Measurements from ENCODE around the gene MS4A18. TPM values are rescaled to one million over a fixed set of nuclear protein-coding genes. Genes with fewer than 3 reads are reported as not detected.
A peak's percentile ranks its signal among the peaks of the same experiment; 100 is the strongest.

Gene MS4A18
- total RNA-seq, 1 donor from 2014 or later: not detected

GRCh38 chr11:60781286-60781980 lies 56.9 kb downstream of the MS4A18 start:
- intact Hi-C loops (cut with DNase I): no loop called here

GRCh38 chr11:60781981-60782316 lies 57.4 kb downstream of the MS4A18 start:
- ATAC-seq: no peak
- DNase-seq (ENCODE audit: missing footprints): no peak
- intact Hi-C loops (cut with DNase I): no loop called here

More at GRCh38 chr11:60781286-60781980, 56.9 kb downstream of the MS4A18 start:
- DNase-seq (ENCODE audit: missing footprints): no peak
- ATAC-seq: no peak

- no peak for DNase-seq (ENCODE audit: missing footprints)
- intact Hi-C loops (cut with DNase I): no loop called here
- no peak for ATAC-seq
Observed at GRCh38 chr11:60782393-60783140, 58.0 kb downstream of the MS4A18 start.

- intact Hi-C loops (cut with DNase I): no loop called here
- ATAC-seq (no peak), DNase-seq (ENCODE audit: missing footprints) (no peak)
Observed at GRCh38 chr11:60783141-60783484, 58.6 kb downstream of the MS4A18 start.

GRCh38 chr11:60783911-60784310 lies 59.4 kb downstream of the MS4A18 start:
- ATAC-seq (no peak), DNase-seq (ENCODE audit: missing footprints) (no peak)
- intact Hi-C loops (cut with DNase I): no loop called here

GRCh38 chr11:60785136-60785535 lies 60.6 kb downstream of the MS4A18 start, which contains the start of gene MS4A10:
Gene MS4A10 (plus strand): TSS chr11:60785333. CDS start chr11:60790336, 5,003 bp downstream.
- intact Hi-C loops (cut with DNase I): no loop called here
- ATAC-seq: no peak
- DNase-seq (ENCODE audit: missing footprints): no peak

GRCh38 chr11:60785806-60786361 lies 61.4 kb downstream of the MS4A18 start:
- intact Hi-C loops (cut with DNase I): no loop called here
- ATAC-seq (no peak), DNase-seq (ENCODE audit: missing footprints) (no peak)

- ATAC-seq: peak; percentile 73
- DNase-seq (ENCODE audit: missing footprints): peak; percentile 86
- intact Hi-C loops (cut with DNase I): no loop called here
Observed at GRCh38 chr11:60786811-60787567, 62.5 kb downstream of the MS4A18 start.

GRCh38 chr11:60788401-60789125 lies 64.0 kb downstream of the MS4A18 start:
- DNase-seq (ENCODE audit: missing footprints) (no peak), ATAC-seq (no peak)
- intact Hi-C loops (cut with DNase I): no loop called here

GRCh38 chr11:60790726-60791125 lies 66.2 kb downstream of the MS4A18 start:
- no peak for ATAC-seq
- no peak for DNase-seq (ENCODE audit: missing footprints)
- intact Hi-C loops (cut with DNase I): no loop called here

- DNase-seq (ENCODE audit: missing footprints) (no peak), ATAC-seq (no peak)
- intact Hi-C loops (cut with DNase I): no loop called here
Observed at GRCh38 chr11:60791153-60791933, 66.8 kb downstream of the MS4A18 start.

GRCh38 chr11:60792521-60792920 lies 68.0 kb downstream of the MS4A18 start:
- intact Hi-C loops (cut with DNase I): no loop called here
- ATAC-seq (no peak), DNase-seq (ENCODE audit: missing footprints) (no peak)

Other genes with a start within 250 kb of the MS4A18 start
- gene MS4A12, start 231.9 kb upstream of the MS4A18 start, total RNA-seq: not detected
- not detected for gene MS4A13, start 209.3 kb upstream of the MS4A18 start, total RNA-seq
- gene MS4A8, start 25.1 kb upstream of the MS4A18 start, total RNA-seq: not detected
- not detected for gene MS4A15, start 32.1 kb downstream of the MS4A18 start, total RNA-seq
- gene MS4A10, start 60.6 kb downstream of the MS4A18 start, total RNA-seq: not detected
- 9.3 TPM for gene CCDC86, start 117.4 kb downstream of the MS4A18 start, total RNA-seq
- gene PTGDR2, start 131.2 kb downstream of the MS4A18 start, total RNA-seq: 2.4 TPM
- gene ZP1, start 142.8 kb downstream of the MS4A18 start, total RNA-seq: 0.14 TPM
- gene PRPF19, start 181.9 kb downstream of the MS4A18 start, total RNA-seq: 41.1 TPM
- 97.5 TPM for gene TMEM109, start 189.4 kb downstream of the MS4A18 start, total RNA-seq
- gene TMEM132A, start 199.7 kb downstream of the MS4A18 start, total RNA-seq: 6.3 TPM
- 20.8 TPM for gene SLC15A3, start 227.5 kb downstream of the MS4A18 start, total RNA-seq
- 0.22 TPM for gene CD6, start 247.0 kb downstream of the MS4A18 start, total RNA-seq